Lower lobe of right lung (tissue), 2 donors: Measurements from ENCODE around the gene KREMEN2. TPM values are rescaled to one million over a fixed set of nuclear protein-coding genes. Genes with fewer than 3 reads are reported as not detected.

Experiments used
- ATAC-seq, 2 donors: fragments of 200-7000 bp; cut with Tn5 transposase; one replicate each; pipeline ENCODE4 v1.9.1; 2020 to 2022; ENCODE audit warnings: mild to moderate bottlenecking in 2 of 2, moderate library complexity in 2 of 2
- DNase-seq: peaks from one replicate; pipeline ENCODE4 v3.0.0-alpha.2; 2020
- H3K27ac ChIP-seq: fragments of 200-600 bp; one replicate; pipeline ENCODE4 v1.8.0; 2022
- H3K27me3 ChIP-seq: fragments of 200-600 bp; one replicate; pipeline ENCODE4 v1.8.0; 2022; ENCODE audit warnings: low read depth
- H3K36me3 ChIP-seq: fragments of 200-600 bp; one replicate; pipeline ENCODE4 v1.8.0; 2022; ENCODE audit warnings: mild to moderate bottlenecking
- H3K4me1 ChIP-seq: fragments of 200-600 bp; one replicate; pipeline ENCODE4 v1.8.0; 2022
- H3K4me3 ChIP-seq: fragments of 200-600 bp; one replicate; pipeline ENCODE4 v1.8.0; 2022; ENCODE audit warnings: mild to moderate bottlenecking
- H3K9me3 ChIP-seq: fragments of 200-600 bp; one replicate; pipeline ENCODE4 v1.8.0; 2022
- CTCF ChIP-seq: fragments of 200-600 bp; IDR thresholded peaks from one replicate; pipeline ENCODE4 v1.8.0; 2022; ENCODE audit warnings: antibody characterized with exemption, mild to moderate bottlenecking
- intact Hi-C: fragments of 100-400 bp; cut with DNase I; formaldehyde crosslinking; loops from one replicate; pipeline ENCODE4 v1.11.0; 2022
- total RNA-seq: library from RNA; stranded (reverse); fragmentation: NEBNext Ultra II Directional; extraction: Animal tissue kit (Norgen Biotek cat#: 25700); gene quantifications from one replicate; pipeline ENCODE4 v1.2.1, GENCODE V29; 2021
- donor health status: DM: no; HTN: yes; CAD: no; lungs with severe emphysema.

The KREMEN2 gene
- total RNA-seq, 1 donor from 2014 or later = not detected

DNA sequence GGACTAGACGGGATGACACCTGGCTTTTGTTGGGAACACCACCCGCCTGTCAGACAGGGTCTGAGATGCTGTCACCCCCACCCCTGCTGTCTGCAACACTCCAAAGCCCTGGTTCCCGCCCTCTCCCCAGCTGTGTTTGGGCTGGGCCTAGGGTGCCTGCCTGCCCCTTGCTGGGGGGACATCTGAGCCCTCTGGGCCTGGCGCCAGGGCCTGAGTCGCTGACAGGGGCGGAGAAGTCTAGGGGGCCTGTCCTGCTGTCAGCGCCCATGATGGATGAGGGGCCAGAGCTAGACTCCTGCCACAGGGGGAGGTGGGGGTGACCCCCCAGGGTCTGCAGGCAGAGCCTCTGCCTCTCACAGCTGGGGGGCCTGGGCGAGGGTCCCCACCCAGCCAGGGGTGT lies 23.8 kb downstream of the KREMEN2 start:
- Histone ChIP-seq H3K36me3 (no peaks in the 10 kb centered on the region), H3K27ac (no peak overlapping the region), H3K27me3 (peaks cover 9% of the 10 kb centered on the region), H3K9me3 (no peaks in the 10 kb centered on the region), H3K4me3 (no peak overlapping the region), H3K4me1 (peaks cover 11% of the 10 kb centered on the region)
- no peak for ATAC-seq
- DNase-seq = no peak
- intact Hi-C loops = no loop called here
- no peak for TF ChIP-seq CTCF

DNA sequence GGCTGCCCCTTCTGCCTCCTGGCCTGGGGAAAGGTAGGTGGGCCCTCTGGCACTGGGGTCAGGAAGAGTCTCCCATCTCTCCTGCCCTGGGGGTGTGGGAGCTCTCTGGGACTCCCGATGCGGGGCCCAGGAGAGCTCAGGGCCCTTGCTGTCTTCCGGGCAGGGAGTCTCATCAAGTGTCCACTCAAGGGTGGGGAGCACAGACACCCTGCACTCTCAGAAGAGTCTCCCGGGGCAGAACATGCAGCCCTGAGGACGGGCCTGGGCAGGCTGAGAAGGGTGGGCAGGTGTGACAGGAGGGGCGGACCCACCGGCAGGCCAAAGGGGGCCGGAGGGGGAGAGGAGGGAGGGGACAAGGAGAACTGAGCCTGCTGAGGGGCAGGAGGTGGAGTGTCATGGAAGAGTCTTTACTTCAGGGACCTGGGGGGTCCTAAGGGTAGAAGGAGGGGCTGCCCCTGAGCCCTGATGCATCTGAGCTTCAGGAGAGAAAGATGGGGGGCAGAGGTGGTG lies 24.6 kb downstream of the KREMEN2 start:
- TF ChIP-seq CTCF = no peak
- Histone ChIP-seq H3K36me3 (no peaks in the 10 kb centered on the region), H3K4me1 (peaks cover 6% of the 10 kb centered on the region), H3K4me3 (no peak overlapping the region), H3K27me3 (peaks cover 9% of the 10 kb centered on the region), H3K27ac (no peak overlapping the region), H3K9me3 (no peaks in the 10 kb centered on the region)
- ATAC-seq (no peak), DNase-seq (no peak)
- intact Hi-C loops = no loop called here

DNA sequence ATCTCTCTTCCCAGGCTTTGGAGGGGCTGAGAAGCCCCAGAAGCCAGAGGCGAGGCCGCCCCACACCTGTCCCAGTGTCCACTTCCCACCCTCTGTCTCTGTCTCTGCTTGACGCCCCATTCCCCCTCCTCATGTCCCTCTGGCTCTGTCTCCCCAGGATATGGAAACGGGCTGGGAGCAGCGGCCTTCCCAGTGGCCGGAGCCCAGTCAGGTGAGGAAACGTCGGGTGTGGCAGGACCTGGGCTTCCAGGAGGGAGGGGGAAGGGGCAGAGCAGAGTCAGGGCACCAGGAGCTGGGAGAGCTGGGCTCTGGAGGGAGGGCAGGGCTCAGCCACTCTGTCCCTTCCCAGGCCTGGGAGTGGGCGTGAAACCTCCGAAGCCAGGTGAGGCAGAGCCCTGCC lies 26.8 kb downstream of the KREMEN2 start:
- Histone ChIP-seq H3K27ac (no peak overlapping the region), H3K9me3 (no peaks in the 10 kb centered on the region), H3K4me1 (no peaks in the 10 kb centered on the region), H3K27me3 (peaks cover 9% of the 10 kb centered on the region), H3K36me3 (no peaks in the 10 kb centered on the region), H3K4me3 (no peak overlapping the region)
- intact Hi-C loops = no loop called here
- DNase-seq (no peak), ATAC-seq (no peak)
- no peak for TF ChIP-seq CTCF

- Histone ChIP-seq H3K27me3 (peaks cover 9% of the 10 kb centered on the region), H3K9me3 (no peaks in the 10 kb centered on the region), H3K36me3 (no peaks in the 10 kb centered on the region), H3K27ac (no peak overlapping the region), H3K4me1 (no peaks in the 10 kb centered on the region), H3K4me3 (no peak overlapping the region)
- no peak for TF ChIP-seq CTCF
- intact Hi-C loops = no loop called here
- ATAC-seq (no peak), DNase-seq (no peak)
Observed at GRCh38 chr16:2991566-2992261, 27.6 kb downstream of the KREMEN2 start.

GRCh38 chr16:2992383-2993081 lies 28.5 kb downstream of the KREMEN2 start:
- Histone ChIP-seq H3K4me3 (no peak overlapping the region), H3K27me3 (peaks cover 4% of the 10 kb centered on the region), H3K4me1 (no peaks in the 10 kb centered on the region), H3K9me3 (no peaks in the 10 kb centered on the region), H3K36me3 (no peaks in the 10 kb centered on the region), H3K27ac (no peak overlapping the region)
- TF ChIP-seq CTCF = no peak
- ATAC-seq (no peak), DNase-seq (no peak)
- intact Hi-C loops = no loop called here
